Measurements from ENCODE around the gene ILDR2.
A peak's percentile ranks its signal among the peaks of the same experiment; 100 is the strongest.

ILDR2 gene

GRCh38 chr1:166875734-166876539 lies 99.4 kb downstream of the ILDR2 start, which contains the start of gene TADA1:
Gene TADA1 (minus strand): TSS chr1:166876264. CDS start chr1:166876233, 31 bp downstream.
- H3K36me3 ChIP-seq (ENCODE audit: insufficient read depth, low read length), result peaks cover 13% of the 10 kb centered on the region
- no peak for TF ChIP-seq EZH2 (IDR thresholded peaks at IDR 0.05; ENCODE audit: borderline replicate concordance, low read length)
- peak within 1 kb of the TSS; percentile 91 for H3K4me2 ChIP-seq (ENCODE audit: low read length)
- H3K79me2 ChIP-seq (ENCODE audit: insufficient read depth, low read length), result peaks cover 40% of the 10 kb centered on the region
- peak within 1 kb of the TSS; percentile 51 for H3K27ac ChIP-seq (ENCODE audit: low read depth, low read length, poor library complexity, severe bottlenecking)
- H3K4me1 ChIP-seq (ENCODE audit: insufficient read depth, low read length, severe bottlenecking), result peaks cover 31% of the 10 kb centered on the region
- no peaks in the 10 kb centered on the region for H4K20me1 ChIP-seq (ENCODE audit: insufficient read depth, low read length)
- peak within 1 kb of the TSS; percentile 76 for H2AFZ ChIP-seq (ENCODE audit: low read length)
- peak within 1 kb of the TSS; percentile 80 for H3K9ac ChIP-seq (ENCODE audit: low read length)
- H3K4me3 ChIP-seq (ENCODE audit: low read depth, low read length, poor library complexity, severe bottlenecking), result peak within 1 kb of the TSS; percentile 74
- H3K9me2 ChIP-seq (ENCODE audit: low read depth, low read length), result no peaks in the 10 kb centered on the region
- H3K27me3 ChIP-seq (ENCODE audit: insufficient read depth, low read length), result no peaks in the 10 kb centered on the region
- H3F3A ChIP-seq (ENCODE audit: insufficient read depth, low read length), result no peaks in the 10 kb centered on the region
- no peaks in the 10 kb centered on the region for H3K9me3 ChIP-seq (ENCODE audit: low read length)

- TF ChIP-seq CTCF (IDR thresholded peaks at IDR 0.05; ENCODE audit: low read length), result no peak
- TF ChIP-seq EZH2 (IDR thresholded peaks at IDR 0.05; ENCODE audit: borderline replicate concordance, low read length), result no peak
- no peak overlapping the region for H2AFZ ChIP-seq (ENCODE audit: low read length)
- H3K9me3 ChIP-seq (ENCODE audit: low read length), result no peaks in the 10 kb centered on the region
- H3K79me2 ChIP-seq (ENCODE audit: insufficient read depth, low read length), result peaks cover 44% of the 10 kb centered on the region
- no peaks in the 10 kb centered on the region for H3F3A ChIP-seq (ENCODE audit: insufficient read depth, low read length)
- H3K4me1 ChIP-seq (ENCODE audit: insufficient read depth, low read length, severe bottlenecking), result peaks cover 31% of the 10 kb centered on the region
- H3K36me3 ChIP-seq (ENCODE audit: insufficient read depth, low read length), result peaks cover 13% of the 10 kb centered on the region
- peak overlapping the region; percentile 74 for H3K4me3 ChIP-seq (ENCODE audit: low read depth, low read length, poor library complexity, severe bottlenecking)
- peak overlapping the region; percentile 91 for H3K4me2 ChIP-seq (ENCODE audit: low read length)
- no peak overlapping the region for H3K27ac ChIP-seq (ENCODE audit: low read depth, low read length, poor library complexity, severe bottlenecking)
- no peaks in the 10 kb centered on the region for H4K20me1 ChIP-seq (ENCODE audit: insufficient read depth, low read length)
- no peaks in the 10 kb centered on the region for H3K9me2 ChIP-seq (ENCODE audit: low read depth, low read length)
- no peaks in the 10 kb centered on the region for H3K27me3 ChIP-seq (ENCODE audit: insufficient read depth, low read length)
- peak overlapping the region; percentile 80 for H3K9ac ChIP-seq (ENCODE audit: low read length)
These were observed 100.0 kb downstream of the ILDR2 start for GRCh38 chr1:166875302-166875733.

- H3K4me3 ChIP-seq (ENCODE audit: low read depth, low read length, poor library complexity, severe bottlenecking), result peak overlapping the region; percentile 74
- peaks cover 44% of the 10 kb centered on the region for H3K79me2 ChIP-seq (ENCODE audit: insufficient read depth, low read length)
- no peaks in the 10 kb centered on the region for H3K9me3 ChIP-seq (ENCODE audit: low read length)
- peaks cover 31% of the 10 kb centered on the region for H3K4me1 ChIP-seq (ENCODE audit: insufficient read depth, low read length, severe bottlenecking)
- H4K20me1 ChIP-seq (ENCODE audit: insufficient read depth, low read length), result no peaks in the 10 kb centered on the region
- H3K9me2 ChIP-seq (ENCODE audit: low read depth, low read length), result no peaks in the 10 kb centered on the region
- TF ChIP-seq EZH2 (IDR thresholded peaks at IDR 0.05; ENCODE audit: borderline replicate concordance, low read length) (no peak), CTCF (IDR thresholded peaks at IDR 0.05; ENCODE audit: low read length) (no peak)
- peaks cover 13% of the 10 kb centered on the region for H3K36me3 ChIP-seq (ENCODE audit: insufficient read depth, low read length)
- no peak overlapping the region for H3K9ac ChIP-seq (ENCODE audit: low read length)
- H3K27me3 ChIP-seq (ENCODE audit: insufficient read depth, low read length), result no peaks in the 10 kb centered on the region
- no peak overlapping the region for H2AFZ ChIP-seq (ENCODE audit: low read length)
- peak overlapping the region; percentile 91 for H3K4me2 ChIP-seq (ENCODE audit: low read length)
- H3F3A ChIP-seq (ENCODE audit: insufficient read depth, low read length), result no peaks in the 10 kb centered on the region
- no peak overlapping the region for H3K27ac ChIP-seq (ENCODE audit: low read depth, low read length, poor library complexity, severe bottlenecking)
These were observed 100.9 kb downstream of the ILDR2 start for GRCh38 chr1:166874464-166874863.
